ENCODE results near the gene GDI2.
"Not testable (repeated sequence)": the region's sequence is repeated elsewhere in the genome, so short reads cannot be mapped to it uniquely, and the experiment has no call there.

The GDI2 gene

GRCh38 chr10:5813091-5813340 lies 218 bp downstream of the GDI2 start:
- Histone ChIP-seq H3K36me3 (ENCODE audit: insufficient read depth, low read length) (peaks cover under 1% of the 10 kb centered on the region; the same call in 1 of the 2 replicates), H3K4me1 (ENCODE audit: insufficient read depth, low read length) (peaks cover 5% of the 10 kb centered on the region), H3K9ac (ENCODE audit: low read depth, low read length) (peak overlapping the region; percentile 96), H3K9me3 (ENCODE audit: control insufficient read depth, insufficient read depth, low read length) (no peaks in the 10 kb centered on the region)

- peaks cover 2% of the 10 kb centered on the region; the same call in 1 of the 2 replicates for H3K36me3 ChIP-seq (ENCODE audit: insufficient read depth, low read length)
- H3K9me3 ChIP-seq (ENCODE audit: control insufficient read depth, insufficient read depth, low read length) = no peaks in the 10 kb centered on the region
- H3K9ac ChIP-seq (ENCODE audit: low read depth, low read length) = peak overlapping the region; percentile 96
- peaks cover 5% of the 10 kb centered on the region for H3K4me1 ChIP-seq (ENCODE audit: insufficient read depth, low read length)
Observed at GRCh38 chr10:5812283-5813090, 747 bp downstream of the GDI2 start.

GRCh38 chr10:5811387-5811821 lies 1.8 kb downstream of the GDI2 start:
- Histone ChIP-seq H3K9me3 (ENCODE audit: control insufficient read depth, insufficient read depth, low read length) (no peaks in the 10 kb centered on the region; the same call in 1 of the 2 replicates), H3K36me3 (ENCODE audit: insufficient read depth, low read length) (peaks cover 2% of the 10 kb centered on the region; the same call in 1 of the 2 replicates), H3K4me1 (ENCODE audit: insufficient read depth, low read length) (peaks cover 5% of the 10 kb centered on the region), H3K9ac (ENCODE audit: low read depth, low read length) (peak overlapping the region; percentile 96)

- Histone ChIP-seq H3K4me1 (ENCODE audit: insufficient read depth, low read length) (peaks cover 5% of the 10 kb centered on the region), H3K36me3 (ENCODE audit: insufficient read depth, low read length) (peaks cover 8% of the 10 kb centered on the region), H3K9me3 (ENCODE audit: control insufficient read depth, insufficient read depth, low read length) (no peaks in the 10 kb centered on the region; the same call in 1 of the 2 replicates), H3K9ac (ENCODE audit: low read depth, low read length) (no peak overlapping the region)
Observed at GRCh38 chr10:5810225-5810624, 3.0 kb downstream of the GDI2 start.

- Histone ChIP-seq H3K9ac (ENCODE audit: low read depth, low read length) (no peak overlapping the region), H3K9me3 (ENCODE audit: control insufficient read depth, insufficient read depth, low read length) (no peaks in the 10 kb centered on the region; the same call in 1 of the 2 replicates), H3K4me1 (ENCODE audit: insufficient read depth, low read length) (peaks cover 3% of the 10 kb centered on the region), H3K36me3 (ENCODE audit: insufficient read depth, low read length) (peaks cover 8% of the 10 kb centered on the region)
Observed at GRCh38 chr10:5809527-5810154, 3.6 kb downstream of the GDI2 start.

- not testable (repeated sequence) for H3K9me3 ChIP-seq (ENCODE audit: control insufficient read depth, insufficient read depth, low read length); H3K9ac ChIP-seq (ENCODE audit: low read depth, low read length); H3K36me3 ChIP-seq (ENCODE audit: insufficient read depth, low read length); H3K4me1 ChIP-seq (ENCODE audit: insufficient read depth, low read length)
Observed at GRCh38 chr10:5808783-5809392, 4.3 kb downstream of the GDI2 start.

- Histone ChIP-seq H3K9ac (ENCODE audit: low read depth, low read length) (no peak overlapping the region), H3K36me3 (ENCODE audit: insufficient read depth, low read length) (peaks cover 8% of the 10 kb centered on the region), H3K9me3 (ENCODE audit: control insufficient read depth, insufficient read depth, low read length) (no peaks in the 10 kb centered on the region; the same call in 1 of the 2 replicates), H3K4me1 (ENCODE audit: insufficient read depth, low read length) (no peaks in the 10 kb centered on the region; the same call in 1 of the 2 replicates)
Observed at GRCh38 chr10:5806745-5807144, 6.5 kb downstream of the GDI2 start.

- Histone ChIP-seq H3K36me3 (ENCODE audit: insufficient read depth, low read length) (peaks cover 8% of the 10 kb centered on the region), H3K9ac (ENCODE audit: low read depth, low read length) (no peak overlapping the region), H3K4me1 (ENCODE audit: insufficient read depth, low read length) (no peaks in the 10 kb centered on the region; the same call in 1 of the 2 replicates), H3K9me3 (ENCODE audit: control insufficient read depth, insufficient read depth, low read length) (no peaks in the 10 kb centered on the region; the same call in 1 of the 2 replicates)
Observed at GRCh38 chr10:5805711-5806110, 7.5 kb downstream of the GDI2 start.

GRCh38 chr10:5805260-5805659 lies 8.0 kb downstream of the GDI2 start:
- H3K9ac ChIP-seq (ENCODE audit: low read depth, low read length) = no peak overlapping the region
- no peaks in the 10 kb centered on the region; the same call in 1 of the 2 replicates for H3K4me1 ChIP-seq (ENCODE audit: insufficient read depth, low read length)
- H3K9me3 ChIP-seq (ENCODE audit: control insufficient read depth, insufficient read depth, low read length) = no peaks in the 10 kb centered on the region; the same call in 1 of the 2 replicates
- peaks cover 10% of the 10 kb centered on the region for H3K36me3 ChIP-seq (ENCODE audit: insufficient read depth, low read length)

GRCh38 chr10:5804386-5804785 lies 8.8 kb downstream of the GDI2 start:
- Histone ChIP-seq H3K9me3 (ENCODE audit: control insufficient read depth, insufficient read depth, low read length) (no peaks in the 10 kb centered on the region; the same call in 1 of the 2 replicates), H3K9ac (ENCODE audit: low read depth, low read length) (no peak overlapping the region), H3K4me1 (ENCODE audit: insufficient read depth, low read length) (no peaks in the 10 kb centered on the region; the same call in 1 of the 2 replicates), H3K36me3 (ENCODE audit: insufficient read depth, low read length) (peaks cover 14% of the 10 kb centered on the region)

- H3K9me3 ChIP-seq (ENCODE audit: control insufficient read depth, insufficient read depth, low read length) = no peaks in the 10 kb centered on the region
- H3K36me3 ChIP-seq (ENCODE audit: insufficient read depth, low read length) = peaks cover 27% of the 10 kb centered on the region
- no peaks in the 10 kb centered on the region for H3K4me1 ChIP-seq (ENCODE audit: insufficient read depth, low read length)
- no peak overlapping the region for H3K9ac ChIP-seq (ENCODE audit: low read depth, low read length)
Observed at GRCh38 chr10:5800782-5801181, 12.5 kb downstream of the GDI2 start.

GRCh38 chr10:5794236-5794635 lies 19.0 kb downstream of the GDI2 start:
- H3K4me1 ChIP-seq (ENCODE audit: insufficient read depth, low read length) = no peaks in the 10 kb centered on the region
- H3K36me3 ChIP-seq (ENCODE audit: insufficient read depth, low read length) = peaks cover 44% of the 10 kb centered on the region
- no peaks in the 10 kb centered on the region for H3K9me3 ChIP-seq (ENCODE audit: control insufficient read depth, insufficient read depth, low read length)
- no peak overlapping the region for H3K9ac ChIP-seq (ENCODE audit: low read depth, low read length)

- Histone ChIP-seq H3K9me3 (ENCODE audit: control insufficient read depth, insufficient read depth, low read length) (no peaks in the 10 kb centered on the region), H3K36me3 (ENCODE audit: insufficient read depth, low read length) (peaks cover 38% of the 10 kb centered on the region), H3K9ac (ENCODE audit: low read depth, low read length) (no peak overlapping the region), H3K4me1 (ENCODE audit: insufficient read depth, low read length) (no peaks in the 10 kb centered on the region)
Observed at GRCh38 chr10:5789626-5790025, 23.6 kb downstream of the GDI2 start.

GRCh38 chr10:5788969-5789368 lies 24.3 kb downstream of the GDI2 start:
- Histone ChIP-seq H3K4me1 (ENCODE audit: insufficient read depth, low read length) (no peaks in the 10 kb centered on the region), H3K36me3 (ENCODE audit: insufficient read depth, low read length) (peaks cover 37% of the 10 kb centered on the region), H3K9me3 (ENCODE audit: control insufficient read depth, insufficient read depth, low read length) (no peaks in the 10 kb centered on the region), H3K9ac (ENCODE audit: low read depth, low read length) (no peak overlapping the region)
